IMR-90 (cell line): ENCODE results near the gene CD1D.

ENCODE experiments used
- BHLHE40 ChIP-seq: fragments of 150-350 bp; IDR thresholded peaks from 2 replicates; pipeline ENCODE4 v1.6.1; 2016; ENCODE audit warnings: mild to moderate bottlenecking, low read depth, low read length
- CHD1 ChIP-seq: IDR thresholded peaks from 2 replicates; pipeline ENCODE4 v1.6.1; 2012; ENCODE audit warnings: low read depth, low read length, improper control_type of control experiment
- MAFK ChIP-seq: IDR thresholded peaks from 2 replicates; pipeline ENCODE4 v1.6.1; 2012; ENCODE audit warnings: low read depth, low read length, improper control_type of control experiment
- POLR2A ChIP-seq: IDR thresholded peaks from 2 replicates; pipeline ENCODE4 v1.6.1; 2012; ENCODE audit warnings: mild to moderate bottlenecking, low read depth, low read length
- RFX5 ChIP-seq: IDR thresholded peaks from 2 replicates; pipeline ENCODE4 v1.8.0; 2012; ENCODE audit warnings: low read depth, mild to moderate bottlenecking, low read length, moderate library complexity
- TF ChIP-seq, protein P1 (sequence below): conservative IDR thresholded peaks from 2 replicates; pipeline ENCODE4 v1.5.1; 2012; ENCODE audit warnings: mild to moderate bottlenecking, low read depth, low read length, improper control_type of control experiment
- TF ChIP-seq, protein P2 (sequence below): fragments of 150-350 bp; IDR thresholded peaks from 2 replicates; pipeline ENCODE4 v1.6.1; 2016; ENCODE audit warnings: low read depth, mild to moderate bottlenecking, low read length, moderate library complexity, borderline replicate concordance

DNA sequence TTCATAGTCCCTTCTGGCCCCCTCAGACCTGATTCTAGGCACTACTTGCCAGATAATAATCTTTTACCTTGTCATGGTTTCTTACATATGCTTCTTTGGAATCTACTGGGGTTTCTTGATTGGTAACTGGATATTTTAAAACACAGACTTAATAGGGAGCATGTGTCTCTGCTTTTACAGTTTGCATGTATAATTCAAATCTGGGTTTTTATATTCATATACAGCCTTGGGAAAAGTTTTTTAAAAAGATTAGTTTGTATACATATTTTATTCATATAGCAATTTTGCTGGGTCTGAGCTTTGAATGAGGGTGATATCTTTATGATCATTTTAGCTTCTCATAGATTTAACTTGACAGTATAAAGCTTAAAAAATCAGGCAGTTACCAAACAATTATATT is 21.1 kb upstream of the CD1D start:
- TF ChIP-seq, protein P1, sequence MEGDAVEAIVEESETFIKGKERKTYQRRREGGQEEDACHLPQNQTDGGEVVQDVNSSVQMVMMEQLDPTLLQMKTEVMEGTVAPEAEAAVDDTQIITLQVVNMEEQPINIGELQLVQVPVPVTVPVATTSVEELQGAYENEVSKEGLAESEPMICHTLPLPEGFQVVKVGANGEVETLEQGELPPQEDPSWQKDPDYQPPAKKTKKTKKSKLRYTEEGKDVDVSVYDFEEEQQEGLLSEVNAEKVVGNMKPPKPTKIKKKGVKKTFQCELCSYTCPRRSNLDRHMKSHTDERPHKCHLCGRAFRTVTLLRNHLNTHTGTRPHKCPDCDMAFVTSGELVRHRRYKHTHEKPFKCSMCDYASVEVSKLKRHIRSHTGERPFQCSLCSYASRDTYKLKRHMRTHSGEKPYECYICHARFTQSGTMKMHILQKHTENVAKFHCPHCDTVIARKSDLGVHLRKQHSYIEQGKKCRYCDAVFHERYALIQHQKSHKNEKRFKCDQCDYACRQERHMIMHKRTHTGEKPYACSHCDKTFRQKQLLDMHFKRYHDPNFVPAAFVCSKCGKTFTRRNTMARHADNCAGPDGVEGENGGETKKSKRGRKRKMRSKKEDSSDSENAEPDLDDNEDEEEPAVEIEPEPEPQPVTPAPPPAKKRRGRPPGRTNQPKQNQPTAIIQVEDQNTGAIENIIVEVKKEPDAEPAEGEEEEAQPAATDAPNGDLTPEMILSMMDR, result no peak
- TF ChIP-seq BHLHE40 (no peak), MAFK (no peak), RFX5 (no peak), POLR2A (no peak), CHD1 (no peak)
- TF ChIP-seq, protein P2, sequence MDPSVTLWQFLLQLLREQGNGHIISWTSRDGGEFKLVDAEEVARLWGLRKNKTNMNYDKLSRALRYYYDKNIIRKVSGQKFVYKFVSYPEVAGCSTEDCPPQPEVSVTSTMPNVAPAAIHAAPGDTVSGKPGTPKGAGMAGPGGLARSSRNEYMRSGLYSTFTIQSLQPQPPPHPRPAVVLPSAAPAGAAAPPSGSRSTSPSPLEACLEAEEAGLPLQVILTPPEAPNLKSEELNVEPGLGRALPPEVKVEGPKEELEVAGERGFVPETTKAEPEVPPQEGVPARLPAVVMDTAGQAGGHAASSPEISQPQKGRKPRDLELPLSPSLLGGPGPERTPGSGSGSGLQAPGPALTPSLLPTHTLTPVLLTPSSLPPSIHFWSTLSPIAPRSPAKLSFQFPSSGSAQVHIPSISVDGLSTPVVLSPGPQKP, result no peak
